Vagina (tissue), 2 donors: ENCODE results near the gene DOCK2.

Experiments
- CTCF ChIP-seq, 3 experiments: fragments of 450-650 bp in 2 of 3; fragments of 200-600 bp in 1 of 3; sonication (generic) in 1 of 3; IDR thresholded peaks; one replicate each; pipeline ENCODE4 v1.5.1; 2017 to 2019; ENCODE audit warnings: antibody characterized with exemption in 3 of 3, mild to moderate bottlenecking in 2 of 3, moderate library complexity in 2 of 3
- POLR2A ChIP-seq, 2 donors: fragments of 450-650 bp; IDR thresholded peaks; one replicate each; pipeline ENCODE4 v1.6.1; 2017; ENCODE audit warnings: antibody characterized with exemption in 2 of 2, mild to moderate bottlenecking in 2 of 2, moderate library complexity in 2 of 2
- POLR2AphosphoS5 ChIP-seq, 2 donors: sonication (generic); formaldehyde crosslinking; IDR thresholded peaks; one replicate each; pipeline ENCODE4 v1.9.0; 2017; ENCODE audit warnings: antibody characterized with exemption in 2 of 2, mild to moderate bottlenecking in 2 of 2, low read depth in 1 of 2; ENCODE audit not compliant: insufficient read depth in 1 of 2

- TF ChIP-seq CTCF (IDR thresholded peaks at IDR 0.05) (no peak), POLR2A (IDR thresholded peaks at IDR 0.05) (no peak), POLR2AphosphoS5 (IDR thresholded peaks at IDR 0.05; ENCODE audit: insufficient read depth in 1 of 2, low read depth in 1 of 2) (no peak)
Observed at GRCh38 chr5:169649486-169649885, 12.4 kb downstream of the DOCK2 start.
